Neutrophil (primary cell): Measurements from ENCODE around the gene CADM4.

Experiments used
- H3K27ac ChIP-seq: fragments of 200-600 bp; sonication (generic); 2 replicates; pipeline ENCODE4 v1.5.1; 2016; ENCODE audit warnings: mild to moderate bottlenecking, moderate library complexity
- H3K27me3 ChIP-seq: fragments of 200-600 bp; sonication (generic); 2 replicates; pipeline ENCODE4 v1.6.0; 2016; ENCODE audit warnings: mild to moderate bottlenecking
- H3K36me3 ChIP-seq: fragments of 200-600 bp; sonication (generic); 2 replicates; pipeline ENCODE4 v1.5.1; 2017
- H3K4me1 ChIP-seq, 2 experiments: fragments of 200-600 bp in 1 of 2; sonication (generic) in 1 of 2; 1 replicate in 1 of 2; 2 replicates in 1 of 2; pipeline versions ENCODE4 v1.5.1 to v1.6.1; 2013 to 2016; ENCODE audit warnings: low read depth in 1 of 2, low read length in 1 of 2, mild to moderate bottlenecking in 1 of 2, moderate library complexity in 1 of 2; ENCODE audit not compliant: control insufficient read depth in 1 of 2, insufficient read depth in 1 of 2
- H3K4me3 ChIP-seq, 2 experiments: fragments of 200-600 bp in 1 of 2; sonication (generic) in 1 of 2; 1 replicate in 1 of 2; 2 replicates in 1 of 2; pipeline ENCODE4 v1.5.1; 2013 to 2016; ENCODE audit warnings: low read depth in 1 of 2, low read length in 1 of 2, mild to moderate bottlenecking in 1 of 2, moderate library complexity in 1 of 2
- H3K9me3 ChIP-seq: fragments of 200-600 bp; sonication (generic); 2 replicates; pipeline ENCODE4 v1.5.1; 2016
- CTCF ChIP-seq: fragments of 200-600 bp; sonication (generic); IDR thresholded peaks from 2 replicates; pipeline ENCODE4 v1.5.1; 2016; ENCODE audit warnings: antibody characterized with exemption

Gene CADM4

DNA sequence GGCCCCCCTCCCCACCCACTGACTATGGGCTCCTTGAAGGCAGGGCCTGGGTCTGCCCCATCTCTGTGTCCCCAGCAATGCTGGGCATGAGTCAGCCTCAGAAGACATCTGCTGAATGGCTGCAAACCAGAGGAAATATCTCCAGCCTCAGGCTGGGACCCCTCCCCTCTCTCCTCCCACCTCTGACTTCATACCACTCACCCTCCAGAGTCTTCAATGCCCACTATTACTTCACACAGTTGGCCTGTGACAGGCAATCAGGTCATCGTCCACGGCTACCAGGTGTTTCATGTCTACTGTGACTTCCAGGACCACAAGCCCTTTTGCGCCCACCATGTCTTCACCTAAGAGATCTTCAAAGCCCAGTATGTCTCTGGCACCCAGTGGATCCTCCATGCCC lies 27.9 kb downstream of the CADM4 start, which contains the start of gene SRRM5:
SRRM5 (plus strand) TSS at position 301 of the 400 bp plus-strand sequence; CDS start at position 335, 34 bp downstream.
- no peak for TF ChIP-seq CTCF
- peaks cover 0 to 4% of the 10 kb centered on the region in 2 experiments for H3K4me1 ChIP-seq
- H3K27me3 ChIP-seq, result no peaks in the 10 kb centered on the region
- no peaks in the 10 kb centered on the region for H3K36me3 ChIP-seq
- no peak within 1 kb of the TSS for H3K4me3 ChIP-seq
- no peak within 1 kb of the TSS for H3K27ac ChIP-seq
- no peaks in the 10 kb centered on the region for H3K9me3 ChIP-seq

- H3K36me3 ChIP-seq, result no peaks in the 10 kb centered on the region
- H3K27me3 ChIP-seq, result no peaks in the 10 kb centered on the region
- H3K4me3 ChIP-seq, result no peak overlapping the region
- H3K27ac ChIP-seq, result no peak overlapping the region
- H3K9me3 ChIP-seq, result no peaks in the 10 kb centered on the region
- TF ChIP-seq CTCF, result no peak
- peaks cover 0 to 4% of the 10 kb centered on the region in 2 experiments for H3K4me1 ChIP-seq
These were observed 29.2 kb downstream of the CADM4 start for GRCh38 chr19:43610493-43610892.

DNA sequence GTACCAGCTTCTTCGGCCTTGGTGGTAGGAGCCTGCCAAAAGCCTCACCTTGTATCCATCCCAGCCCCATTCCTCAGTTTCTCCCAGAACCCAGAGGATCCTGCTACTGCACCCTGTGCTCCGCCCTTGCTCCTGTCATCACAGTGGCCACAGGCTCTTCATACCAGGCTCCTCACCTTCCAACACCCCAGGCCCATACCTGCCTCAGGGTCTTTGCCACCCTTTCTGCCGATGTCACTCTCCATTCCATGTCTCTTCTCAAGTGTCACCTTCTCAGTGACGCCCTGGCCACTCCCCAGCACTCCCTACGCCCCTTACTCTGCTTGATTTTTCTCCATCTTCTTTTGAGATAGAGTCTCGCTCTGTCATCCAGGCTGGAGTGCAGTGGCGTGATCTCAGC lies 29.8 kb downstream of the CADM4 start:
- H3K27me3 ChIP-seq, result no peaks in the 10 kb centered on the region
- H3K4me3 ChIP-seq, result no peak overlapping the region
- H3K4me1 ChIP-seq, result peaks cover 0 to 4% of the 10 kb centered on the region in 2 experiments
- no peak for TF ChIP-seq CTCF
- no peak overlapping the region for H3K27ac ChIP-seq
- H3K36me3 ChIP-seq, result no peaks in the 10 kb centered on the region
- no peaks in the 10 kb centered on the region for H3K9me3 ChIP-seq

- H3K4me1 ChIP-seq, result peaks cover 0 to 4% of the 10 kb centered on the region in 2 experiments
- no peak overlapping the region for H3K4me3 ChIP-seq
- no peak overlapping the region for H3K27ac ChIP-seq
- no peaks in the 10 kb centered on the region for H3K9me3 ChIP-seq
- H3K36me3 ChIP-seq, result peaks cover 5% of the 10 kb centered on the region
- TF ChIP-seq CTCF, result no peak
- H3K27me3 ChIP-seq, result no peaks in the 10 kb centered on the region
These were observed 32.1 kb downstream of the CADM4 start for GRCh38 chr19:43607238-43608205.

GRCh38 chr19:43606569-43607229 lies 33.0 kb downstream of the CADM4 start:
- H3K27ac ChIP-seq, result no peak overlapping the region
- peaks cover 12% of the 10 kb centered on the region for H3K36me3 ChIP-seq
- H3K4me3 ChIP-seq, result no peak overlapping the region
- H3K4me1 ChIP-seq, result peaks cover 0 to 4% of the 10 kb centered on the region in 2 experiments
- no peaks in the 10 kb centered on the region for H3K9me3 ChIP-seq
- TF ChIP-seq CTCF, result no peak
- no peaks in the 10 kb centered on the region for H3K27me3 ChIP-seq
